HepG2 (cell line): ENCODE results near the gene TIMM44. TPM values are rescaled to one million over a fixed set of nuclear protein-coding genes. Genes with fewer than 3 reads are reported as not detected.
A peak's percentile ranks its signal among the peaks of the same experiment; 100 is the strongest.

Experiments used
- AGO2 ChIP-seq: fragments of 200-400 bp; formaldehyde crosslinking; optimal IDR thresholded peaks from 2 replicates; pipeline ENCODE3; 2017; ENCODE audit warnings: mild to moderate bottlenecking, low read depth, low read length, moderate library complexity
- DR1 ChIP-seq: sonication (generic); formaldehyde crosslinking; IDR thresholded peaks from 2 replicates; pipeline ENCODE4 v1.8.0; 2021; ENCODE audit warnings: mild to moderate bottlenecking, missing genetic modification reagents, inconsistent platforms
- GATAD1 ChIP-seq: IDR thresholded peaks from 2 replicates; pipeline ENCODE4 v1.6.1; 2016; ENCODE audit warnings: missing genetic modification reagents, missing compliant biosample characterization
- GTF3A ChIP-seq: sonication (generic); formaldehyde crosslinking; conservative IDR thresholded peaks from 2 replicates; pipeline ENCODE4 v1.4.0; 2020; ENCODE audit warnings: mild to moderate bottlenecking, missing genetic modification reagents
- NCOR1 ChIP-seq: fragments of 200-600 bp; sonication (generic); IDR thresholded peaks from 2 replicates; pipeline ENCODE4 v1.7.0; 2017; ENCODE audit warnings: antibody characterized with exemption, low read length, borderline replicate concordance
- RBM39 ChIP-seq: fragments of 200-400 bp; formaldehyde crosslinking; IDR thresholded peaks from one replicate; pipeline ENCODE4 v1.6.1; 2018; ENCODE audit warnings: antibody characterized with exemption, mild to moderate bottlenecking, low read depth, low read length; ENCODE audit not compliant: poor library complexity, severe bottlenecking
- TCF12 ChIP-seq, 2 experiments: fragments of 450-650 bp in 1 of 2; sonication (generic) in 1 of 2; formaldehyde crosslinking in 1 of 2; IDR thresholded peaks; 2 replicates each; pipeline versions ENCODE4 v1.6.1 to v1.8.0; 2017 to 2022; ENCODE audit warnings: antibody characterized with exemption in 1 of 2, mild to moderate bottlenecking in 1 of 2, missing genetic modification reagents in 1 of 2, moderate library complexity in 1 of 2
- ZMAT5 ChIP-seq: sonication (generic); formaldehyde crosslinking; IDR thresholded peaks from 2 replicates; pipeline ENCODE4 v1.5.0; 2020; ENCODE audit warnings: mild to moderate bottlenecking, low read depth, missing genetic modification reagents, borderline replicate concordance
- ZNF136 ChIP-seq: sonication (generic); formaldehyde crosslinking; IDR thresholded peaks from 2 replicates; pipeline ENCODE4 v1.8.1; 2022; ENCODE audit warnings: low read depth, mild to moderate bottlenecking, moderate library complexity, missing genetic modification reagents
- ZNF253 ChIP-seq: sonication (generic); formaldehyde crosslinking; IDR thresholded peaks from 2 replicates; pipeline ENCODE4 v1.8.0; 2022; ENCODE audit warnings: mild to moderate bottlenecking, missing genetic modification reagents, borderline replicate concordance
- ZNF256 ChIP-seq: sonication (generic); formaldehyde crosslinking; conservative IDR thresholded peaks from 2 replicates; pipeline ENCODE4 v1.4.0; 2020; ENCODE audit warnings: missing genetic modification reagents
- ZNF510 ChIP-seq: sonication (generic); formaldehyde crosslinking; IDR thresholded peaks from 2 replicates; pipeline ENCODE4 v1.4.0; 2020; ENCODE audit warnings: low read depth, mild to moderate bottlenecking, missing genetic modification reagents
- ZNF572 ChIP-seq: sonication (generic); formaldehyde crosslinking; IDR thresholded peaks from 2 replicates; pipeline ENCODE4 v1.5.1; 2020; ENCODE audit warnings: mild to moderate bottlenecking, missing genetic modification reagents
- ZNF605 ChIP-seq: sonication (generic); formaldehyde crosslinking; IDR thresholded peaks from 2 replicates; pipeline ENCODE4 v1.8.0; 2022; ENCODE audit warnings: mild to moderate bottlenecking, missing genetic modification reagents
- ZNF891 ChIP-seq: sonication (generic); formaldehyde crosslinking; IDR thresholded peaks from 2 replicates; pipeline ENCODE4 v1.5.0; 2020; ENCODE audit warnings: mild to moderate bottlenecking, missing genetic modification reagents
- polyA plus RNA-seq, 8 experiments: library from polyadenylated mRNA; depleted of rRNA in 3 of 8; stranded (reverse) in 7 of 8; unstranded in 1 of 8; fragments of >200 nt; fragmentation: Illumina TruSeq in 4 of 8; extraction: Trizol in 4 of 8; gene quantifications; 2 replicates each; pipeline versions ENCODE4 v1.2.1 to v1.2.3, GENCODE V29; 2011 to 2016; ENCODE audit warnings: low read depth in 4 of 8, missing spikeins in 1 of 8, mixed read lengths in 1 of 8; ENCODE audit not compliant: insufficient read depth in 1 of 8
- total RNA-seq, 5 experiments: library from RNA; depleted of rRNA; stranded (reverse); fragments of >200 nt; fragmentation: Illumina TruSeq; extraction: Trizol; gene quantifications; 2 replicates each; pipeline ENCODE4 v1.2.3, GENCODE V29; 2016; ENCODE audit warnings: low read depth in 1 of 5

Gene TIMM44
- total and polyA plus RNA-seq, 2 of the 13 experiments (the other 11 are each of a cell fraction or from before 2014, with no cell fraction given), result 42.9 to 72.6 TPM

GRCh38 chr19:7904074-7905020 lies 39.1 kb downstream of the TIMM44 start (continued):
- TF ChIP-seq ZNF253 (CRISPR knock-in tag) (no peak), ZNF572 (CRISPR knock-in tag) (peak; percentile 58; the same call in 1 of the 2 replicates), RBM39 (peak; percentile 55), GTF3A (CRISPR knock-in tag) (no peak), NCOR1 (0 out of 2 replicates have a peak, but pooled peaks have one; percentile 21), GATAD1 (peak; percentile 13; the same call in 1 of the 2 replicates), ZNF605 (CRISPR knock-in tag) (peak; percentile 44; the same call in 1 of the 2 replicates), DR1 (CRISPR knock-in tag) (no peak), TCF12 (IDR thresholded peaks at IDR 0.05) (no peak), TCF12 (CRISPR knock-in tag; IDR thresholded peaks at IDR 0.05) (peak; percentile 57; the same call in 1 of the 2 replicates), ZNF891 (CRISPR knock-in tag) (no peak), ZMAT5 (CRISPR knock-in tag) (no peak), AGO2 (peak; percentile 44), ZNF510 (CRISPR knock-in tag) (no peak), ZNF136 (CRISPR knock-in tag) (peak; percentile 40; the same call in 1 of the 2 replicates), ZNF256 (no peak)
